SK-N-MC (cell line): ENCODE results near the gene C22orf23.

ENCODE experiments used
- EZH2 ChIP-seq: fragments of 200-600 bp; sonication (generic); IDR thresholded peaks from one replicate; pipeline ENCODE4 v1.6.1; 2017; ENCODE audit warnings: antibody characterized with exemption
- POLR2AphosphoS5 ChIP-seq: IDR thresholded peaks from 2 replicates; pipeline ENCODE4 v1.6.1; 2012; ENCODE audit warnings: mild to moderate bottlenecking, low read depth, low read length, borderline replicate concordance

DNA sequence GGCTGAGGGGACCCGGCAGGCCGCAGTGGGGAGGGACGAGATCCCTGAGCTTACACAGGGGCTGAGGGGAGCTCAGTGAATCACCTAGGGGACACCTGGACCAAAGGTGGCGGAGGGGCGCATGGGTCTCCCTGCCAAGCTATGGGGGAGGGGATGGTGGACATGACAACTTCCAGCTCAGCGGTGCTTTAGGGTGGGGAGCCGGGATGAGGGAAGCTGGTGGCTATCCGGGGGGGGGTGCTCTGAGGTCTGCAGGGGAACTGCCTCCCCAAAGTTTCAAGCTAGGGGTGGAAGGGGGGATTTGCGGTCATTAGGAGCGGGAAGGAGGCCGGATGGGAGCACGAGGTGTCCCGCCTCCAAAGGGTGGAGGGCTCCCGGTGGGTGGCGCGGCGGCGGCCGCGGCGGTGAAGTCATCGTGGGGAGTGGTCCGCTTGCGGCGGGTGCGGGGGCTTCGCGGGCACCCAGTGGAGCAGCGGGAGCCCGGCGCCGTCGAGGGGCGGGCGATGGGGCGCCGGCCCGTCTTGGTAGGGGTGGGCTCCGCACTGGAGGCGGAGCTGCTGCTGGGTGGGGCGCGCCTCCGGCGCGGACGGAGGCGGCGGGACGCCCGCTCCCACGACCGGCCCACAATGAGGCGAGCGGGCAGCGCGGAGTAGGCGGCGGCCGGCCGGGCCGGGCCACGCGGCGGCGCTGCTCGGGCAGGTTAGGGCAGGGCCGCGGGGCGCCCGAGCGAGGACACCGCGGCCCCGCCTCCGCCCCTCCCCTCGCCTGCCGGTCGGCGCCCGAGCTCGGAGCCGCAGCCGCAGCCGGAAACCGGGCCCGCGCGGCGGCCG, 47.7 kb downstream of the C22orf23 start, which contains the start of gene MICALL1:
- TF ChIP-seq EZH2 (no peak), POLR2AphosphoS5 (no peak)
